Right lobe of liver (tissue), 4 donors: ENCODE data around the gene FLRT2.

Experiments
- CTCF ChIP-seq, 4 donors: fragments of 200-600 bp in 3 of 4; fragments of 450-650 bp in 1 of 4; IDR thresholded peaks; one replicate each; pipeline versions ENCODE4 v1.5.1 to v1.8.0; 2016 to 2022; ENCODE audit warnings: antibody characterized with exemption in 4 of 4, mild to moderate bottlenecking in 2 of 4
- POLR2A ChIP-seq: fragments of 450-650 bp; IDR thresholded peaks from one replicate; pipeline ENCODE4 v1.6.1; 2017; ENCODE audit warnings: antibody characterized with exemption, mild to moderate bottlenecking
- donor health status: DM: no; HTN: no; CAD: no.
- donor health status: DM: no; HTN: no; CAD: no.
- donor health status: DM: no; HTN: yes; CAD: no.

GRCh38 chr14:85599939-85600338, 70.0 kb downstream of the FLRT2 start:
- TF ChIP-seq CTCF (IDR thresholded peaks at IDR 0.05) (no peak), POLR2A (no peak)
